ENCODE results near the gene ETFBKMT. TPM values are rescaled to one million over a fixed set of nuclear protein-coding genes. Genes with fewer than 3 reads are reported as not detected.

ETFBKMT gene
- total RNA-seq, 1 experiment from 2014 or later = 3.3 TPM

DNA sequence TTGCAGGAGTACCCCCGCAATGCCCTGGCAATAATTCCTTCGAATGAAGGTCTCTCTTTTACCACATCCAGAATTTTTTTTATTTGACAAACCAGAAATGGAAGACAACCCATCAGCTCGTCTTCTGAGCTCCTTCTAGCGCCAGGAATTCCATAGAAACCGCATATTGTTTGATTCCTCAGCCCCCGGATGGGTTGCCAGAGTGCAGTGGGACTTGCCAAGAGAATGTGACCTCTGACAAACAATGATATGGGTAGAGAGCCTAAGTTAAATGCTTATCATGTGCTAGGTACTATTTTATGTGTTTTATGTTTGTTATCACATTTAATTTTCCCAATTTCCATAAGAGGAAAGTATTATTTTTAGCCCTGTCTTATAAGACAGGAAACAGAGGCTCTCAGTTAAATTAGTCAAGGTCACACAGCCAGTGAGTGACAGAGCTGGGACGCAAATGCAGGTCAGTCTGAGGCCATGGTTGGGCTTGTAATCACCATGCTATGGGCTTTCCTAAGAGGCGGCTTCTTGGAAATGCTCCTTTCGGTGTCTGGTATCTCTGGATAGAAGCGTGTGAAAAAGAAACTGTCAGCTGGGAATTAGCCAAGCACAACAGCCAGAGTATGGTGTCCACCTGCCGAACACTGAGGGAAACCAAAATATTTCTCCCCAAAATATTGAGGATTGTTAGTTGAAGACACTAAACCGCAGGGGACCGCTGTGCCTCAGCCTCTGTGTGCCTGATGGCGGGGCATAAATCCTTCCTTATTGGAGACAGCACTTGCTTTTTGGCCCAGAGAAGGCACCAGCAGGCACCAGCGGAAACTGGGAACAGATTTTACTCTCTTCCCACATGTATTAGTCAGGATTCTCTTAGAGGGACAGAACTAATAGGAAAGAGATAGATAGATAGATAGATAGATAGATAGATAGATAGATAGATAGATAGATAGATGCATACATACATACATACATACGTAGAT is 29.4 kb upstream of the ETFBKMT start:
- TF ChIP-seq, protein P1, sequence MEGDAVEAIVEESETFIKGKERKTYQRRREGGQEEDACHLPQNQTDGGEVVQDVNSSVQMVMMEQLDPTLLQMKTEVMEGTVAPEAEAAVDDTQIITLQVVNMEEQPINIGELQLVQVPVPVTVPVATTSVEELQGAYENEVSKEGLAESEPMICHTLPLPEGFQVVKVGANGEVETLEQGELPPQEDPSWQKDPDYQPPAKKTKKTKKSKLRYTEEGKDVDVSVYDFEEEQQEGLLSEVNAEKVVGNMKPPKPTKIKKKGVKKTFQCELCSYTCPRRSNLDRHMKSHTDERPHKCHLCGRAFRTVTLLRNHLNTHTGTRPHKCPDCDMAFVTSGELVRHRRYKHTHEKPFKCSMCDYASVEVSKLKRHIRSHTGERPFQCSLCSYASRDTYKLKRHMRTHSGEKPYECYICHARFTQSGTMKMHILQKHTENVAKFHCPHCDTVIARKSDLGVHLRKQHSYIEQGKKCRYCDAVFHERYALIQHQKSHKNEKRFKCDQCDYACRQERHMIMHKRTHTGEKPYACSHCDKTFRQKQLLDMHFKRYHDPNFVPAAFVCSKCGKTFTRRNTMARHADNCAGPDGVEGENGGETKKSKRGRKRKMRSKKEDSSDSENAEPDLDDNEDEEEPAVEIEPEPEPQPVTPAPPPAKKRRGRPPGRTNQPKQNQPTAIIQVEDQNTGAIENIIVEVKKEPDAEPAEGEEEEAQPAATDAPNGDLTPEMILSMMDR (IDR thresholded peaks at IDR 0.05; ENCODE audit: unreplicated experiment) = no peak
- no peak overlapping the region for H3K27ac Mint-ChIP-seq (ENCODE audit: low read depth, unreplicated experiment)
- no peaks in the 10 kb centered on the region for H3K27me3 Mint-ChIP-seq (ENCODE audit: insufficient read depth, unreplicated experiment)
- ChIA-PET POLR2A (interaction anchor here (0.6 kb wide), 1 partner anchor 138 kb away, joined by 3 read pairs; no protein-coding TSS in a partner anchor), CTCF (interaction anchor here (1.6 to 3.0 kb wide), 2 partner anchors 226 to 227 kb away, joined by 3 to 15 read pairs; no protein-coding TSS in a partner anchor)
- peaks cover 5% of the 10 kb centered on the region for H3K36me3 Mint-ChIP-seq (ENCODE audit: insufficient read depth, unreplicated experiment)
- no peak overlapping the region for H3K4me3 Mint-ChIP-seq (ENCODE audit: unreplicated experiment)
- DNase-seq (ENCODE audit: unreplicated experiment) = no peak
- no TSS peak for BruUV-seq (replicated peaks)
- intact Hi-C loops (cut with micrococcal nuclease) = no loop called here
- no peaks in the 10 kb centered on the region for H3K9me3 Mint-ChIP-seq (ENCODE audit: unreplicated experiment)
- H3K4me1 Mint-ChIP-seq (ENCODE audit: insufficient read depth, unreplicated experiment) = no peaks in the 10 kb centered on the region

DNA sequence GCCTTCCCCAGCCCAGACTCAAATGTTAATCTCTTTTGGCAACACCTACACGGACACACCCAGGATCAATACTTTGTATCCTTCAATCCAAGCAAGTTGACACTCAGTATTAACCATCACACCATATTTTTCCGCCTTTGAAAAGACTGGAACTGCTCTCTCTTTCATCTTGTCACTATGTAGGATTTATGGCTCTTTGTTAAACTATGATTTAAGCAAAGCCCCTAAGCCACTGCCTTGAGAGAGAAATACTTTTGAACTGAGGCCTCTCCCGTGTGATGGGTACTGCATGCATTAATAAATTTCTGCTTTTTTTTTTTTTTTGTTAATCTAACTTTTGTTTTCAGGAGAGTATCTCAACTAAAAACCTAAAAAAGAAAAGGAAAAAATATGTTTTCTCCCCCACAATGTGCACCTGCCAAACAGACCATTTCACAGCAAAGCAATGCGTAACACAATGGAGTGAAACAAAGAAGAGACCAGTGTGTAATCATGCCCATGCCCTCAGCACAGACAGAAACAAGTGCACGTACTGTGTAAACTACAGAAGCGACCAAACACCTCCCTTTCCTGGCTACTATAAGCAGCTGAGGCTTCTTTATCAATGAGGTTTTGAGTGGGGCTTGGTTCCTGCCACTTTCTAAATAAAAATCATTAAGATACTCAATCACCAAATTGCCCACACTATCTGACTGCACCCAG is 28.3 kb upstream of the ETFBKMT start:
- Mint-ChIP-seq H3K36me3 (ENCODE audit: insufficient read depth, unreplicated experiment) (peaks cover 5% of the 10 kb centered on the region), H3K4me3 (ENCODE audit: unreplicated experiment) (no peak overlapping the region), H3K27me3 (ENCODE audit: insufficient read depth, unreplicated experiment) (no peaks in the 10 kb centered on the region), H3K9me3 (ENCODE audit: unreplicated experiment) (no peaks in the 10 kb centered on the region), H3K4me1 (ENCODE audit: insufficient read depth, unreplicated experiment) (no peaks in the 10 kb centered on the region), H3K27ac (ENCODE audit: low read depth, unreplicated experiment) (no peak overlapping the region)
- DNase-seq (ENCODE audit: unreplicated experiment) = no peak
- ChIA-PET POLR2A (no interaction called here), CTCF (interaction anchor here (0.8 to 3.0 kb wide), 2 partner anchors 228 to 359 kb away, joined by 3 to 15 read pairs; no protein-coding TSS in a partner anchor)
- intact Hi-C loops (cut with micrococcal nuclease) = no loop called here
- no TSS peak for BruUV-seq (replicated peaks)
- TF ChIP-seq, protein P1 (IDR thresholded peaks at IDR 0.05; ENCODE audit: unreplicated experiment) = no peak

- TF ChIP-seq, protein P1 (IDR thresholded peaks at IDR 0.05; ENCODE audit: unreplicated experiment) = no peak
- CTCF ChIA-PET = interaction anchor here (0.6 to 3.0 kb wide), 5 partner anchors 9 to 369 kb away, joined by 3 to 15 read pairs (median 3); no protein-coding TSS in a partner anchor
- H3K27me3 Mint-ChIP-seq (ENCODE audit: insufficient read depth, unreplicated experiment) = no peaks in the 10 kb centered on the region
- no peak for DNase-seq (ENCODE audit: unreplicated experiment)
- intact Hi-C loops (cut with micrococcal nuclease) = no loop called here
- H3K4me1 Mint-ChIP-seq (ENCODE audit: insufficient read depth, unreplicated experiment) = peaks cover 6% of the 10 kb centered on the region
- no peak overlapping the region for H3K4me3 Mint-ChIP-seq (ENCODE audit: unreplicated experiment)
- H3K36me3 Mint-ChIP-seq (ENCODE audit: insufficient read depth, unreplicated experiment) = peaks cover 5% of the 10 kb centered on the region
- H3K9me3 Mint-ChIP-seq (ENCODE audit: unreplicated experiment) = no peaks in the 10 kb centered on the region
- POLR2A ChIA-PET = no interaction called here
- BruUV-seq (replicated peaks) = no TSS peak
- no peak overlapping the region for H3K27ac Mint-ChIP-seq (ENCODE audit: low read depth, unreplicated experiment)
Measured at GRCh38 chr12:31631809-31632208, 27.7 kb upstream of the ETFBKMT start.

- intact Hi-C loops (cut with micrococcal nuclease) = no loop called here
- ChIA-PET POLR2A (no interaction called here), CTCF (interaction anchor here (0.5 to 3.0 kb wide), 6 partner anchors 8 to 679 kb away, joined by 3 to 15 read pairs (median 4); no protein-coding TSS in a partner anchor)
- H3K4me1 Mint-ChIP-seq (ENCODE audit: insufficient read depth, unreplicated experiment) = peaks cover 7% of the 10 kb centered on the region
- TF ChIP-seq, protein P1 (IDR thresholded peaks at IDR 0.05; ENCODE audit: unreplicated experiment) = no peak
- no peak overlapping the region for H3K4me3 Mint-ChIP-seq (ENCODE audit: unreplicated experiment)
- no peaks in the 10 kb centered on the region for H3K9me3 Mint-ChIP-seq (ENCODE audit: unreplicated experiment)
- peaks cover 5% of the 10 kb centered on the region for H3K36me3 Mint-ChIP-seq (ENCODE audit: insufficient read depth, unreplicated experiment)
- no peaks in the 10 kb centered on the region for H3K27me3 Mint-ChIP-seq (ENCODE audit: insufficient read depth, unreplicated experiment)
- H3K27ac Mint-ChIP-seq (ENCODE audit: low read depth, unreplicated experiment) = no peak overlapping the region
- BruUV-seq (replicated peaks) = no TSS peak
- DNase-seq (ENCODE audit: unreplicated experiment) = no peak
Measured at GRCh38 chr12:31633464-31633863, 26.0 kb upstream of the ETFBKMT start.

All from MCF 10A (cell line).